H9 (cell line): ENCODE results near the gene ATP12A. TPM values are rescaled to one million over a fixed set of nuclear protein-coding genes. Genes with fewer than 3 reads are reported as not detected.

ENCODE experiments used
- DNase-seq: peaks from one replicate; pipeline ENCODE4 v3.0.0-alpha.2; 2017
- H2AFZ ChIP-seq: one replicate; pipeline ENCODE4 v1.6.1; 2013; ENCODE audit warnings: mild to moderate bottlenecking, low read length, control low read depth, moderate library complexity
- H2AK5ac ChIP-seq: 2 replicates; pipeline ENCODE4 v1.6.1; 2013; ENCODE audit warnings: low read length, control low read depth, mixed read lengths; ENCODE audit not compliant: insufficient read length
- H2BK120ac ChIP-seq: one replicate; pipeline ENCODE4 v1.6.1; 2013; ENCODE audit warnings: low read depth, mild to moderate bottlenecking, low read length, control low read depth, inconsistent platforms; ENCODE audit not compliant: poor library complexity, severe bottlenecking
- H2BK12ac ChIP-seq: 2 replicates; pipeline ENCODE4 v1.6.1; 2013; ENCODE audit warnings: low read length, control low read depth, mixed read lengths, low read depth; ENCODE audit not compliant: insufficient read length
- H2BK15ac ChIP-seq: 2 replicates; pipeline ENCODE4 v1.6.1; 2013; ENCODE audit warnings: low read depth, low read length, control low read depth
- H2BK20ac ChIP-seq: one replicate; pipeline ENCODE4 v1.6.1; 2013; ENCODE audit warnings: low read depth, mild to moderate bottlenecking, low read length, control low read depth, inconsistent platforms; ENCODE audit not compliant: poor library complexity, severe bottlenecking
- H2BK5ac ChIP-seq: 2 replicates; pipeline ENCODE4 v1.6.1; 2013; ENCODE audit warnings: low read length, control low read depth, mixed read lengths; ENCODE audit not compliant: insufficient read length
- H3K14ac ChIP-seq: 2 replicates; pipeline ENCODE4 v1.6.1; 2013; ENCODE audit warnings: low read length, control low read depth; ENCODE audit not compliant: insufficient read depth
- H3K18ac ChIP-seq: 2 replicates; pipeline ENCODE4 v1.6.1; 2013; ENCODE audit warnings: low read depth, mild to moderate bottlenecking, mixed read lengths, low read length, control low read depth; ENCODE audit not compliant: insufficient read length
- H3K23ac ChIP-seq: 2 replicates; pipeline ENCODE4 v1.6.1; 2013; ENCODE audit warnings: low read length, control low read depth, mixed read lengths, low read depth; ENCODE audit not compliant: insufficient read length
- H3K23me2 ChIP-seq: 2 replicates; pipeline ENCODE4 v1.6.1; 2013; ENCODE audit warnings: low read depth, mild to moderate bottlenecking, mixed read lengths, low read length, control low read depth; ENCODE audit not compliant: insufficient read length, poor library complexity, severe bottlenecking
- H3K27ac ChIP-seq: 2 replicates; pipeline ENCODE4 v1.5.1; 2013; ENCODE audit warnings: low read length, control low read depth, mixed read lengths, low read depth; ENCODE audit not compliant: insufficient read length
- H3K27me3 ChIP-seq: 2 replicates; pipeline ENCODE4 v1.6.1; 2013; ENCODE audit warnings: low read length, control low read depth, inconsistent platforms; ENCODE audit not compliant: insufficient read depth
- H3K4ac ChIP-seq: 2 replicates; pipeline ENCODE4 v1.6.1; 2013; ENCODE audit warnings: low read depth, mild to moderate bottlenecking, control low read depth, inconsistent platforms, low read length, moderate library complexity
- H3K4me1 ChIP-seq: 2 replicates; pipeline ENCODE4 v1.6.1; 2013; ENCODE audit warnings: low read length, control low read depth, inconsistent platforms; ENCODE audit not compliant: insufficient read depth
- H3K4me2 ChIP-seq: 2 replicates; pipeline ENCODE4 v1.6.1; 2013; ENCODE audit warnings: low read length, control low read depth, mixed read lengths; ENCODE audit not compliant: insufficient read length, insufficient read depth
- H3K56ac ChIP-seq: 2 replicates; pipeline ENCODE4 v1.6.1; 2013; ENCODE audit warnings: low read depth, mild to moderate bottlenecking, mixed read lengths, low read length, control low read depth; ENCODE audit not compliant: insufficient read length
- H3K79me1 ChIP-seq: 2 replicates; pipeline ENCODE4 v1.6.1; 2013; ENCODE audit warnings: low read depth, mild to moderate bottlenecking, moderate library complexity, low read length, control low read depth, inconsistent platforms; ENCODE audit not compliant: insufficient read depth, poor library complexity, severe bottlenecking
- H3K79me2 ChIP-seq: 2 replicates; pipeline ENCODE4 v1.6.1; 2013; ENCODE audit warnings: low read length, control low read depth, inconsistent platforms; ENCODE audit not compliant: insufficient read depth
- H3K9ac ChIP-seq: 2 replicates; pipeline ENCODE4 v1.6.1; 2013; ENCODE audit warnings: low read length, control low read depth, mixed read lengths; ENCODE audit not compliant: insufficient read length; ENCODE audit errors: extremely low read depth
- H3K9me3 ChIP-seq: one replicate; pipeline ENCODE4 v1.6.1; 2013; ENCODE audit warnings: low read depth, low read length, inconsistent platforms; ENCODE audit not compliant: control insufficient read depth
- H3T11ph ChIP-seq: one replicate; pipeline ENCODE4 v1.6.1; 2013; ENCODE audit warnings: mild to moderate bottlenecking, low read length, control low read depth, inconsistent platforms
- H4K20me1 ChIP-seq: one replicate; pipeline ENCODE4 v1.6.1; 2013; ENCODE audit not compliant: control insufficient read depth, insufficient read length, insufficient read depth
- H4K5ac ChIP-seq: 2 replicates; pipeline ENCODE4 v1.6.1; 2013; ENCODE audit warnings: low read depth, mild to moderate bottlenecking, mixed read lengths, low read length, control low read depth; ENCODE audit not compliant: insufficient read length
- H4K8ac ChIP-seq: replicated peaks from 2 replicates; pipeline ENCODE4 v1.6.1; 2013; ENCODE audit warnings: low read length, control low read depth, mixed read lengths, low read depth; ENCODE audit not compliant: insufficient read length
- H4K91ac ChIP-seq: 2 replicates; pipeline ENCODE4 v1.6.1; 2013; ENCODE audit warnings: low read depth, mild to moderate bottlenecking, moderate library complexity, mixed read lengths, low read length, control low read depth; ENCODE audit not compliant: insufficient read length
- H3K27ac Mint-ChIP-seq, 3 experiments: 2 replicates in 2 of 3; 3 replicates in 1 of 3; pipeline ENCODE4 v1.8.0; 2020 to 2021; ENCODE audit warnings: mixed read lengths in 3 of 3, mild to moderate bottlenecking in 1 of 3, moderate library complexity in 1 of 3
- H3K27me3 Mint-ChIP-seq: 2 replicates; pipeline ENCODE4 v1.8.0; 2021; ENCODE audit warnings: low read depth, mild to moderate bottlenecking, moderate library complexity, mixed read lengths
- H3K36me3 Mint-ChIP-seq, 3 experiments: 2 replicates in 2 of 3; 3 replicates in 1 of 3; pipeline ENCODE4 v1.8.0; 2020 to 2021; ENCODE audit warnings: low read depth in 3 of 3, mixed read lengths in 3 of 3; ENCODE audit not compliant: insufficient read depth in 1 of 3
- H3K4me1 Mint-ChIP-seq, 2 experiments: 2 replicates each; pipeline ENCODE4 v1.8.0; 2020; ENCODE audit warnings: mixed read lengths in 2 of 2
- H3K4me3 Mint-ChIP-seq, 2 experiments: 2 replicates in 1 of 2; 3 replicates in 1 of 2; pipeline ENCODE4 v1.8.0; 2020 to 2021; ENCODE audit warnings: mild to moderate bottlenecking in 2 of 2, mixed read lengths in 2 of 2, moderate library complexity in 1 of 2
- H3K9me3 Mint-ChIP-seq, 2 experiments: 2 replicates in 1 of 2; 3 replicates in 1 of 2; pipeline ENCODE4 v1.8.0; 2020; ENCODE audit warnings: mild to moderate bottlenecking in 2 of 2, mixed read lengths in 2 of 2, moderate library complexity in 1 of 2
- WGBS: extraction: QIAGEN DNeasy Blood & Tissue Kit; methylation state at CpG from one replicate; pipeline ENCODE4 v1.1.7; 2013; ENCODE audit warnings: missing lambda C conversion rate, low lambda C conversion rate, mixed read lengths; ENCODE audit not compliant: insufficient read length; ENCODE audit errors: extremely low coverage; 5-methylcytosine and 5-hydroxymethylcytosine counted together
- total RNA-seq: library from RNA; stranded (reverse); gene quantifications from 2 replicates; pipeline ENCODE4 v1.2.1, GENCODE V29; 2021
- TF ChIP-seq, protein P1 (sequence below): fragments of 200-600 bp; sonication (generic); conservative IDR thresholded peaks from 3 replicates; pipeline ENCODE4 v1.8.0; 2021; ENCODE audit warnings: antibody characterized with exemption, mild to moderate bottlenecking

ATP12A gene
- total RNA-seq, 1 experiment from 2014 or later, result 0.94 TPM

DNA sequence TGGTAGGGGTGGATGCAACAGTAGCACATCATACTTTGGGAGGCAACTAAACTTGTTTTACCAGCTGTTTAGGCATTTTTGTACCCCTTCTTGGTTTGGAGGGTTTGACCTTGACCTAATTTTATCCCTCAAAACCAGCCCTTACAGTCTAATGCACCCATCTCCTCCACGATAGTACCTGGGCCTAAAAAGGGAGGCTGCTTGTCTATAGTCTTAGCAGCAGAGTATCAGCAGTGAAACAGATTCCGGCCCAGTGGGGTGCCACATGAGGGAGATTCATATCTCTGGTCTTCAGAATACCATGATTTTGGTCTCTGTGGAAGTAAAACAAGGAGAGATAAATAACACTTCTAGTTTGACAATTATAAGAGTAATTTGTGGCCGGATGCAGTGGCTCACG lies 39.5 kb upstream of the ATP12A start:
- no peak overlapping the region for H2AK5ac ChIP-seq
- Mint-ChIP-seq H3K4me1 (peaks cover 3 to 4% of the 10 kb centered on the region in 2 experiments; a peak in 1 of 4 replicates), H3K27me3 (no peaks in the 10 kb centered on the region), H3K4me3 (no peak overlapping the region), H3K36me3 (no peaks in the 10 kb centered on the region), H3K9me3 (no peaks in the 10 kb centered on the region), H3K27ac (no peak overlapping the region)
- H2BK120ac ChIP-seq, result no peak overlapping the region
- no peaks in the 10 kb centered on the region for H3K23me2 ChIP-seq
- H3K18ac ChIP-seq, result no peak overlapping the region
- H2BK20ac ChIP-seq, result no peak overlapping the region
- WGBS, result no CpG with 5 or more reads among the region's 4 CpGs
- no peak overlapping the region for H3K9ac ChIP-seq
- no peak overlapping the region for H2BK5ac ChIP-seq
- no peaks in the 10 kb centered on the region for H3K79me1 ChIP-seq
- H4K5ac ChIP-seq, result no peak overlapping the region
- no peaks in the 10 kb centered on the region for H4K20me1 ChIP-seq
- H3K14ac ChIP-seq, result no peak overlapping the region
- no peak overlapping the region for H3K23ac ChIP-seq
- H3K4me2 ChIP-seq, result no peak overlapping the region
- H3K79me2 ChIP-seq, result no peaks in the 10 kb centered on the region
- H2BK12ac ChIP-seq, result no peak overlapping the region
- H3K27me3 ChIP-seq, result no peaks in the 10 kb centered on the region
- no peak overlapping the region for H3K56ac ChIP-seq
- no peak for DNase-seq
- no peaks in the 10 kb centered on the region for H3K9me3 ChIP-seq
- H3K27ac ChIP-seq, result no peak overlapping the region
- no peak overlapping the region for H3K4ac ChIP-seq
- no peak overlapping the region for H3T11ph ChIP-seq
- no peak overlapping the region for H2AFZ ChIP-seq
- no peaks in the 10 kb centered on the region for H3K4me1 ChIP-seq
- H4K8ac ChIP-seq, result no peak overlapping the region
- no peak overlapping the region for H2BK15ac ChIP-seq
- no peak overlapping the region for H4K91ac ChIP-seq
- TF ChIP-seq, protein P1, sequence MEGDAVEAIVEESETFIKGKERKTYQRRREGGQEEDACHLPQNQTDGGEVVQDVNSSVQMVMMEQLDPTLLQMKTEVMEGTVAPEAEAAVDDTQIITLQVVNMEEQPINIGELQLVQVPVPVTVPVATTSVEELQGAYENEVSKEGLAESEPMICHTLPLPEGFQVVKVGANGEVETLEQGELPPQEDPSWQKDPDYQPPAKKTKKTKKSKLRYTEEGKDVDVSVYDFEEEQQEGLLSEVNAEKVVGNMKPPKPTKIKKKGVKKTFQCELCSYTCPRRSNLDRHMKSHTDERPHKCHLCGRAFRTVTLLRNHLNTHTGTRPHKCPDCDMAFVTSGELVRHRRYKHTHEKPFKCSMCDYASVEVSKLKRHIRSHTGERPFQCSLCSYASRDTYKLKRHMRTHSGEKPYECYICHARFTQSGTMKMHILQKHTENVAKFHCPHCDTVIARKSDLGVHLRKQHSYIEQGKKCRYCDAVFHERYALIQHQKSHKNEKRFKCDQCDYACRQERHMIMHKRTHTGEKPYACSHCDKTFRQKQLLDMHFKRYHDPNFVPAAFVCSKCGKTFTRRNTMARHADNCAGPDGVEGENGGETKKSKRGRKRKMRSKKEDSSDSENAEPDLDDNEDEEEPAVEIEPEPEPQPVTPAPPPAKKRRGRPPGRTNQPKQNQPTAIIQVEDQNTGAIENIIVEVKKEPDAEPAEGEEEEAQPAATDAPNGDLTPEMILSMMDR, result no peak
